HG03457 (cell line): ENCODE measurements around the gene KCNK16.

ENCODE experiments used
- ATAC-seq: cut with Tn5 transposase; IDR thresholded peaks from one replicate; pipeline ENCODE4 v1.9.1; 2021; ENCODE audit warnings: moderate number of reproducible peaks; ENCODE audit not compliant: unreplicated experiment

Gene KCNK16

DNA sequence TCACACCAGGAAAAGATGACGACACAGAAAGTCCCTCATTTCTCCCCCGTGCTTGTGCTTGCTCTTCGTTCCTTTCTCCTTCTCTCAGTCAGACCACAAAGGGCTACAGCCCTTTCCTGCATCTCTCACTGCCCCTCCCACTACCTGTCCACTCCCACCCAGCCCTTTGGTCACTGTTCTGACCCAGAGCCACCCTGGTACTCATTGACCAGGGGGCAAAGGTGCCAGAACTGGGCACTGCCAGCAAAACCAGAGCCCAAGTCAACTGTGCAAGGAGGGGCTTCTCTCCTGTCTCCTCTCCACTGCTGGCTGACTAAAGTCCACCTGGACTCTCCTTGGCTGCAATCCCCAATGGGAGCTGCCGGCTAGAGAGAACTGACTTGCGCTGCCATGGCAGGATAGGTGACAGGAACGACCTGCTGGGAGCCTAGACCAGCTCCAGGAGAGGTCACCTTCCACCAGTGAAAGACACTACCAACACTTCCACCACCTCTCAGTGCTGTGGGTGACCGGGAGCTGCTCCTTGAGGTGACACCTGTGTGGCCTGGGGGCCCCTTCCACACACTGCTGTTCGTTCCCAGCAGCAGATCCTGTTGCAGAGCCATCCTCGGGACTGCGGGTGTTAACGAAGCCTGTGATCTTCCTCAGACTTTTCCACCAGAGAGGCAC, 41.1 kb downstream of the KCNK16 start:
- no peak for ATAC-seq

DNA sequence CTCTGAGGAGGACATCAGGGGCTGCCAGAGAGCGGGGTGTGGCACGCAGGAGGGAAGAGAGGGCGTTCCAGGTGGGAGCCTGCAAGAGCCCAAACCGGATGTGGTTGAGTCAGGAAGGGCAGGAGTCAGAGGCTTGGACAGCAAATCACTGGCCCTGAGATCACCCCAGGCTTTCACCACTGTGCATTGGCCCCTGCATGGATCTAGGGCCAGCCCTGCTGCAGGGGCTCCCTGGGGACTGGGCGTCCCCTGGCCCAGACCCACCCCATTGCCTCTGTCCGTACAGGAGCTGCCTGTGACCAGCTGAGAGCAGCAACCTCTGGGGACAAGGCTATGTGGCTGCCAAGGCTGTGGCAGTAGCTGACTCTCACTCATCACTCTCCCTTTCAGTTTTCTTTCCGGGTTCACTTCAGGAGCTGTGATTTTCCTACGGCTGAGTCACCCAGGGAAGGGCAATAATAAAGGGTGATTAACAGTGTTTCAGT, 42.2 kb downstream of the KCNK16 start:
- ATAC-seq = no peak

GRCh38 chr6:39279539-39279938, 43.0 kb downstream of the KCNK16 start:
- no peak for ATAC-seq

GRCh38 chr6:39276379-39276995, 46.0 kb downstream of the KCNK16 start:
- no peak for ATAC-seq

- ATAC-seq = no peak
Measured at GRCh38 chr6:39274903-39275302, 47.6 kb downstream of the KCNK16 start.

GRCh38 chr6:39274471-39274870, 48.0 kb downstream of the KCNK16 start:
- no peak for ATAC-seq

DNA sequence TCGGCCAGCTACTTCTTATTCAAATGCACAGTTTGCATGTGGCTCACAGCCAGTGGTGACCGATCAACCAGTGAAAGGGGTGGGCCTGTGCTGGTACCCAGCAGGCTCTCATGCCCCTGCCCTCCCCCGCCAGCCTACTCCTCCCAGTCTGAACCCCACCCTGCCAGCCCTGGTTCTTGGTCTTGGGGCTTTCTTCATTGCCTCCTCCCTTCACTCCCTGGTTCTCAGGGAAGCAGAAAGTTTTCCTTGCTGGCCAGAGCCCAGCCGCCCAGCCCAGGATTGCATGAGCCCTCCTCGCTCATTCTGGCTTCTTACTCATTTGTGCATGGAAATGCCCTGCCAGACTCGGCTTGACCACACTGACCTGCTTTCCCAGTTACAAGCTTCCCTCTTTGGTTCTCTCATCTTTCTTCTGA, 49.1 kb downstream of the KCNK16 start:
- ATAC-seq = no peak

GRCh38 chr6:39269961-39270360, 52.5 kb downstream of the KCNK16 start:
- no peak for ATAC-seq

- no peak for ATAC-seq
Measured at GRCh38 chr6:39268721-39269120, 53.8 kb downstream of the KCNK16 start.

DNA sequence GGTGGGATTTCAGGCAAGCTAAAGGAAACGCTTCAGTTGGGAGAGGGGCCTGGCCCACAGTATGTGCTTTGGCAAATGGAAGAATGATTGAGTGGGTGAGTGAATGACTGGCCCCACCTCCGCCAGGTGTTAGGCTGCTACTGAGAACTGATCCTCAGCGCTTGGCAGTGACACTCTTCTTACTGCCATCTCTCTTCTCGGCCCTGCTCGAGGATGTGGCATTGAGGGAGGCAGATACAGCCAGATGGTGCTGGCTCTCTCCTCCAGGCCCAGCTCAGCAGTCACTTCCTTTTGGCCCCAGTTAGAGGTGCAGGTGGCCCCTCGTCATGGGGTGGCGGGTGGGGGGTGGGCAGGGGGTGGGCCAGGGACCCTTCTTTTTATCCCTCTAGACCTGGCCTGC, 54.3 kb downstream of the KCNK16 start:
- no peak for ATAC-seq

DNA sequence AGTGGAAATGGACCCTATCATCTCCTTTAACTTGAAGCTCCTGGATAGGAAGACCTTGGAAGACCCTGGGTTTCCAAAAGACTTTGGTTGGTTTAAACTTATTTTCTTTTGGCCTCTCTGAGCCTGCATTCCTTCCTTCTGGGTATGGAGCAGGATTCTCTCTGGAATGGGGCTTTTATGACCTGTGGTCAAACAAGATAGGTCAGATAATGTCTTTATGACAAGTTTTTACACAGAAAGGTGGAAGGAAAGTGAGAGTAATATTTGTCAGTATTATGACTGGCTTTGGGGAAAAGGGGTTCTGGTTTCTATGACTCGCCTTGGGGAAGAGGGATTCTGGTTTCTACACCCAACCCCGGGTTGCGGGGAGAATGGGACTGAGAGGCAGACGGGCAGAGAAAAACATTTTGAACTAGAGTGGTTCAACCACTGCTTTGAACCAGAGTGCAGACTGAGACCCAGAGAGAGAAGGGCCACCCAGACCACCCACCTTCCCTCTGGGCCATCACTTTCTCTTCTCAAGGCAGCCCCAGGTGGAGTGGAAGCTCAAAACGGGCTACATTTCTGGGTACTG, 55.6 kb downstream of the KCNK16 start:
- no peak for ATAC-seq

GRCh38 chr6:39266375-39266774, 56.1 kb downstream of the KCNK16 start:
- no peak for ATAC-seq
